HT1080 (cell line): ENCODE results near the gene NEGR1. TPM values are rescaled to one million over a fixed set of nuclear protein-coding genes. Genes with fewer than 3 reads are reported as not detected.

Experiments used
- DNase-seq: peaks from one replicate; pipeline ENCODE4 v3.0.0-alpha.2; 2015; ENCODE audit warnings: low read depth
- total RNA-seq: library from RNA; depleted of rRNA; stranded (reverse); fragments of >200 nt; shearing (Covaris generic); gene quantifications from 2 replicates; pipeline ENCODE4 v1.2.3, GENCODE V29; 2014

NEGR1 gene
- total RNA-seq, 1 experiment from 2014 or later, result 2.0 TPM

- no peak for DNase-seq
Observed at GRCh38 chr1:72122099-72122880, 160.0 kb downstream of the NEGR1 start.

GRCh38 chr1:72119491-72119890 is 162.8 kb downstream of the NEGR1 start:
- DNase-seq, result no peak

DNA sequence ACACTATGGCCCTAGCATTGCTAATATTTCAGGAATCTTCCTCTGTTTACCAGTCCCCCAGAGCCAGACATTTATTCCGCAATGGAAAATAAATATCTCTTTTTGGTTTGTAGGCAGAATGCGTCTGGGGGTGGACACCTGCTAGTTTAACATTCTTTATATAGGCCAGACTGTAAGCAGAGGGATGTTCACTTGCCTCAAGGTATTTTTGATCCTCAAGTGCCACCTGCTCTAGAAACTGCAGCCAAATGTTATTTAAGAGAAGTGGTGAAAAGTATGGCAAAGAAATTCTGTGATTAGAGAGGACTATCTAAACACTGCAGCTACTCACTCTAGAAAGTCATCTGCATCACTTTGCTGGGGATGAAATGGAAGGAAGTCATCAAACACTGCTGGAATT is 164.7 kb downstream of the NEGR1 start:
- no peak for DNase-seq

- no peak for DNase-seq
Observed at GRCh38 chr1:72115290-72115689, 167.0 kb downstream of the NEGR1 start.

DNA sequence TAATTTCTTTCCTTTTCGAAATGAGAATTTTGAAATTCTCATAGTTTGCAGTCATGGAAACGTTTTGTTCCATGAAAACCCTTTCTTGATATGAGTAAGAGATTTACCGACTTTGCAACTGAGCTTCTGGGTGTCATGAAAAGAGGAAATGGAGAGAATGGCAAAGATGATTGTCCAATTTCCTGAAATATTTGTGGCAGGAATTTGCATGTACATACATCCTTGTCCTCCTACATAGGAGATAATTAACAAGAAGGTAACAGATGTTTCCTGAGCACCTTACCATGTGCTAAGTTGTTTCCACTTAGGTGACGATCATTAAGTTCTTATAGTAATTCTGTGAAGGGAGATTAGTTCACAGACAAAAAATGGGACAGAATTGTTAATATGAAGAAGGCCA is 170.7 kb downstream of the NEGR1 start:
- DNase-seq, result peak; percentile 1

DNA sequence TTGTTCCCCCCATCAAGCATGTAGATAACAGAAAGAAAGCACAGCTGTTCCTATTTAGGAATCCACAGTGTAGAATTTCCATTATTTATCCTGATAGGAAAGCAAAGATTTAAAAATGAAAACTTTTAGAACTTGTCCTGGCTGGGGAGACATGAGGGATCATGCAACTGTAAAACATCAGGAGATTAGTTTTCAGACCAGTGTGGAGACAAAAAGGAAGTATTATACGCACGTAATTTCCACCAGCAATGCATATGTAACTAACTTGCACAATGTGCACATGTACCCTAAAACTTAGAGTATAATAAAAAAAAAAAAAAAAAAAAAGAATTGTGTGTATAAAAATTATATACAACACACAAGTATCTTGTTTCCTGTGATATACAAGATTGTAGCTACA is 172.4 kb downstream of the NEGR1 start:
- no peak for DNase-seq

- DNase-seq, result no peak
Observed at GRCh38 chr1:72105201-72105600, 177.1 kb downstream of the NEGR1 start.

DNA sequence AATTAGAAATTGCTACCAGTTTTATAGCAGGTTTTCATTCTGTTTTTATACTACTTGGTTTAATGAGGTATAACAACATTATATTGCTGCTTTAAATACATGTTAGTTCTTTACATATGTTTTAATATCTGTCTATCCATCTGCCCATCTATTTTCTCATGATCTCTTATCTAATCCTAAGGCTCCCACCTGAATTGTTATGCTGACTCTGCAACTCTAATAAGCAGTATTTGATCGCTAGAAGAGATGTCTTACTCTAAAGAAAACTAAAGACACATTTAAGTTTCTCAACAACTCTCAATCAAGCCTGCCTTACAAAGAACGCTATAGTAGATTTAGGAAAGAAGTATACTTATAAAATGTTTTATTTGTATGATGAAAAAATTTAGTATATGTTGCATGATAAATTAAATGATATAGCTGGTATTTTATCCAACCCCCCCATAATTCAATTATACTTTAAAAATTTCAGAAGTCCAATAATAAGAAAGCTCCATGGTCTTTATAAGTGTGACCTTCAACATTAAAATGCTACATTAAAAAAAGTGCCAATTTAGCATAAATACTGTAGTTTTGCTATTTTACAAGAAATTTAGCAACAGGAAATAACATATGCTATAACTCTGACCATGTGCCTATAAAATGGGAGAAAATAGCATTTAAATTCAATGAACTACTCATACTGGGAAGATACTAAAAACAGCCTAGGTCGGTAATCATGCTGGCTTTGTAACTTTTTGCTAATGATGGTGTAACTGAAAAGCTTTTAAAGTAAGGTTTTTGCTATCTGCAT is 180.3 kb downstream of the NEGR1 start:
- DNase-seq, result no peak

DNA sequence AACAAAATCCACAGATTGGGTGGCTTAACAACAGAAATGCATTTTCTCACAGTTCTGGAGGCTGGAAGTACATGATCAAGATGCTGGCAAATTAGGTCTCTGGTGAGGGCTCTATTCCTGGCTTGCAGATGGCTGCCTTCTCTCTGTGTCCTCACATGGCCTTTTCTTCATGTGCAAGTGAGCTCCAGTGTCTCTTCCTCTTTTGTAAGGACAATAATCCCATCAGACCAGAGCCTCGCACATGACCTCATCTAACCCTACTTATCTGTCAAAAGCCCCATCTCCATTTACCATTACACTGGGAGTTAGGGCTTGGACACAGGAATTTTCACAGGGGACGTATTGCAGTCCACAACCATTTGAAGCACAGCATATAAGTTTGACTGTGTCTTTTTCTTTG is 181.6 kb downstream of the NEGR1 start:
- no peak for DNase-seq

DNA sequence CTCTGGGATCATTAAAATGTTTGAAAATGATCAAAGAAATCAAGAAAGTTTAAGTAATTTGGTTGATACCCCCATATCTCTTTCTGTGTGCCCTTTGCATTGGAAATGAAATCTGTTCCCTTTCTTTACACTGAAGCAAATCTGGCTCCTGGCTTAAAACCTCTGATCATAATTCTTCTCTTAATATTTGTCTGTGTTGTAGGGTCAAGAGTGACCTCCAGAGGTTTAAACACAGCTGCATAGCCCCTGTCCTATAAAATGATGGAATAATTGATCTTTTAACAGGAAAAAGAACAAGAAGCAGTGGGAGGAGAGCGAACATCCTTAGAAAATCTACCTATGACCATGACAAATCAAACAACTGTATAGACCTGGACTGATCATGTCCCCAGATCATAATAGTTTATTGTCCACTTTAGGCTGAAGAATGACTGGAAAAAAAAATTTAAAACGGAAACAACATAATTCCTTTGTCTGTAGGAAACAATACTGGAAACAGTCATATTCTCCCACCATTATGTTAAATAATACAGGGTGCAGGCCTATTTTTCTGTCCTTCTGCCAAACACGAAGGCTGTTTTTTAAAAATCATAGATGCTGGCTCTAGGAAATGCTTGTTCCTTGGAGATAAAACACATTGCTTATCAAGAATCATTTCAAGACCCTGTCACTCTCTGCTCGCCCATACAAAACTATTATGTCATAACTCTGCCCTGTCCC is 184.3 kb downstream of the NEGR1 start:
- DNase-seq, result no peak

DNA sequence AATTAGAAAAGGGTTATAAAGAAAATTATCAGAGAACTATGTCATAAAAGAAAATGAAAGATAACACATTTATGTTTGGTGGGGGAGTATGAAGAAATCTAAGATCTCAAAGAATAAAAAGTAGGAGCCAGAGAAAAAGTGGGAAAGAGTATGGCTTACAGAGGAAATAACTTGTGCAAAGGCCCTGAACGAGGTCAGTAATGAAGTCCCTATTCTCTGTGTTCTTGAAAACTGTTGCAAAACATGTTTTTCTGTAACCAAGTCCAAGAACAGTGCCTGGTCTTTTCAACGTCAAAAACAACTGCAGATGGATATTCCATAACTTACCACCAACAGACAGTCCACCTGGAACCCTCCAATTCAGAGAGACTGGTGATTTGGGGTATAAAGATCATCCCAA is 188.1 kb downstream of the NEGR1 start:
- no peak for DNase-seq

GRCh38 chr1:72086394-72086793 is 195.9 kb downstream of the NEGR1 start:
- no peak for DNase-seq

GRCh38 chr1:72075425-72075824 is 206.9 kb downstream of the NEGR1 start:
- DNase-seq, result no peak

- DNase-seq, result no peak
Observed at GRCh38 chr1:72066431-72066830, 215.9 kb downstream of the NEGR1 start.

- DNase-seq, result peak; percentile 2
Observed at GRCh38 chr1:72064196-72065075, 217.9 kb downstream of the NEGR1 start.

- DNase-seq, result peak; percentile 35
Observed at GRCh38 chr1:72063364-72064044, 218.8 kb downstream of the NEGR1 start.

GRCh38 chr1:72062584-72062983 is 219.8 kb downstream of the NEGR1 start:
- DNase-seq, result no peak

DNA sequence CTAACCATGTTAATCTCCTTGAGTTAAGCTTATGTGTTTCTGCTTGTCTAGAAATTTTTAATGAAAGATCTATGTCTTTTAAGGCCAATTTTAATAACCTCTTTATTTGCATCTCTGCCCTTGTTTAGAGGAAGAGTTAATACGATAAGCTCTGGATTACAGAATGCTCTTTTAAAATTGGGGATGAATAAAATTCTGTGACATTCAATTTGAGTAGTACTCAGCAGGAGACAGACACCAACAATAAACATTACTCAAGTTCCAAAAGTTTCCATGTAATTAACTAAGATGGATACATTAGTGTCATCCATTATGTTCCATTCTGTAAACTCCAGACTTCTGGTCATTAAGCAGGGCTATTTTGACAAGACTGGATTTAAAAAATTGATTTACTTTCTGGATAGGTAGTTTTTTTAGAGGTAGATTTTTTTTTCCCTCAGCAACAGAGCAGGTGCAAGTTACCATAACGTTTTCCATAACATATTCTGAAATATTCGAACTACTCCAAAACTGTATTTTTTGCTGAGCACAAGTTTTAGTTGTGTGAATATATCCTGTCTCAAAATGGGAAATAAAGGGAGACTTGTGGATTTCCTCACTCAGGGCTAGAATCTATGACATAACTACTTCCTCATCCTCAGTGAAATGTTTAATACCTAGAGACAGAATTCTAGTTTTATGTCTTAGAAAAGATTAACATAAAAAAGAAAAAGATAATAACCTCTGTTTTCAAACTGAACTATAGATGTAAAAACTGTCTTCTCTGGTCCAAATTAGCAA is 221.7 kb downstream of the NEGR1 start:
- DNase-seq, result no peak

DNA sequence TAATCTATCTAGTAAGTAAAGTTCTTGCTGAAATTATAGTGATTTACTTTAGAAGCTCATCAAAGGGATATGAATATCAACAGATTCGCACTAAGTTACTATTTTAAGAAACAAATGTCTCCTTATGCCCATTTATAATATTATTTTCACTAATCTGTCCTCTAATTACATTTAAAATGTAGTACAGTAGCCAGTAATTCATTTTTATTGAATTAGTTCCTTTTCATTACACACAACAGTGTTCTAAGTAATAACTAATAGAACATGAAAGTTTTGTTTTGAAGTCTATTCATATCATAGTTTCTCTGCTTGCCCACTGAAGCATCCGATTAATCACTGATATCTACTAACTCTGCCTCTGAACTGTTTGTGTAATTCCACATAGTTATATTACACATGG is 225.8 kb downstream of the NEGR1 start:
- no peak for DNase-seq

DNA sequence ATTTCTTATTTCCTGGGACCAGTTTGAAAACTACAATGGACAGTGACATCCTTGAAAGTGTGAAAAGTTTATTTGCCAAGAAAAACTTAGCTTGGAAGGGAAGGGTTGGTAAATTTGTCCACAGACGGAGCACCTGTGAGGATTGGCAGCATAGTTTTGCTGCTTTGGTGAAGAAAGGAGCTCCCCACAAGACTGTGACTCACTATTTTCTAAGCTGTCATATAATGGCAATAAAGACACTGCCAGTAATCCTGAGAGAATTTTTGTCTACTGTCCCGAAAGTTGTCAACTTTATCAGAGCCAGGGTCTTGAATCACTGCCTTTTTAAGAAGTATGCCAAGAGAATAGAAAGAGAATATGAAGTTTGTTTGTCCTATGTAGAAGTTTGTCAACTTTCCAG is 230.8 kb downstream of the NEGR1 start:
- DNase-seq, result peak; percentile 43
